Measurements from ENCODE around the gene TMEM106A. TPM values are rescaled to one million over a fixed set of nuclear protein-coding genes. Genes with fewer than 3 reads are reported as not detected.

TMEM106A gene
- total and polyA plus RNA-seq, 9 of the 15 experiments (the other 6 are each of a cell fraction or from before 2014, with no cell fraction given) = 0.03 to 0.29 (median 0.15) TPM

DNA sequence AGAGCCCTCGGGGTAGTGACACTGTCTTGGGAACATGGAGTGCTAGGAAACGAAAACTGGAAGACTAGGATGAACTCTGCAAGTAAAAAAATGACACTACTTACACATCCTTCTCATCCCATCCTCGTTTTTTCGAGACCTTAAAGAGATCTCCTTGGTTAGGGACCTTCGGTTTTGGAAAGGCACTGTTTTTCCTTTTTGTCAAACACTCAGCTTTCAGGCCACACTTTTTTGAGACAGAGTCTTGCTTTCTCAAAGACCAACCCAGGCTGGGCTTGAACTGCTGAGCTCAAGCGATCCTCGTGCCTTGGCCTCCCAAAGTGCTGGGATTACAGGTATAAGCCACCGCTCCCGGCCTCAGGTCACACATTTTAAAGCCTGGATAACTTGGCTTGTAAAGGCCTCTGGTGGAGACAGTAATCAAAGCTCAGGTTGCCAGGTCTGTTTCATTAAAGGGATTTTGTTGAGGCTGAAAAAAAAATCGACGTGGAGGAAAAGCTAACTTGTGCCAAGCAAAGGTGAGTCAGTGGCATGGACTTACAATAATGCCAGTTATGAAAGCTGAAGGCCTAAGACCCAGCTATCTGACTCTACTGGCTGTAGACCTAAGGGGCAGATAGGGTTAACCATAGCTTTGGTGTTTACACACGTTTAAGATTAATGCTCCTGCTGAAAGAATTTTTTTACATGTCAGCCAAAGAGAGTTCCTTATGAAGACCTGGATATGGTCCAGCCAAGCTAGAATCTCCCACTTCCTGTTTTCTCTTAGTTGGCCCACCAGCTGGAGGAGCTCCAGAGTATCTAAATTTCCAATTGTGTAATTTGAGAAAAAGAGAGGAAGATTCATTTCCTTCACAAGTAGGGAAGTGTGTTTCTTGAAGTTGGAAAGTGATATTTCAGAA, 39.8 kb upstream of the TMEM106A start (continued):
- TF ChIP-seq, protein P1, sequence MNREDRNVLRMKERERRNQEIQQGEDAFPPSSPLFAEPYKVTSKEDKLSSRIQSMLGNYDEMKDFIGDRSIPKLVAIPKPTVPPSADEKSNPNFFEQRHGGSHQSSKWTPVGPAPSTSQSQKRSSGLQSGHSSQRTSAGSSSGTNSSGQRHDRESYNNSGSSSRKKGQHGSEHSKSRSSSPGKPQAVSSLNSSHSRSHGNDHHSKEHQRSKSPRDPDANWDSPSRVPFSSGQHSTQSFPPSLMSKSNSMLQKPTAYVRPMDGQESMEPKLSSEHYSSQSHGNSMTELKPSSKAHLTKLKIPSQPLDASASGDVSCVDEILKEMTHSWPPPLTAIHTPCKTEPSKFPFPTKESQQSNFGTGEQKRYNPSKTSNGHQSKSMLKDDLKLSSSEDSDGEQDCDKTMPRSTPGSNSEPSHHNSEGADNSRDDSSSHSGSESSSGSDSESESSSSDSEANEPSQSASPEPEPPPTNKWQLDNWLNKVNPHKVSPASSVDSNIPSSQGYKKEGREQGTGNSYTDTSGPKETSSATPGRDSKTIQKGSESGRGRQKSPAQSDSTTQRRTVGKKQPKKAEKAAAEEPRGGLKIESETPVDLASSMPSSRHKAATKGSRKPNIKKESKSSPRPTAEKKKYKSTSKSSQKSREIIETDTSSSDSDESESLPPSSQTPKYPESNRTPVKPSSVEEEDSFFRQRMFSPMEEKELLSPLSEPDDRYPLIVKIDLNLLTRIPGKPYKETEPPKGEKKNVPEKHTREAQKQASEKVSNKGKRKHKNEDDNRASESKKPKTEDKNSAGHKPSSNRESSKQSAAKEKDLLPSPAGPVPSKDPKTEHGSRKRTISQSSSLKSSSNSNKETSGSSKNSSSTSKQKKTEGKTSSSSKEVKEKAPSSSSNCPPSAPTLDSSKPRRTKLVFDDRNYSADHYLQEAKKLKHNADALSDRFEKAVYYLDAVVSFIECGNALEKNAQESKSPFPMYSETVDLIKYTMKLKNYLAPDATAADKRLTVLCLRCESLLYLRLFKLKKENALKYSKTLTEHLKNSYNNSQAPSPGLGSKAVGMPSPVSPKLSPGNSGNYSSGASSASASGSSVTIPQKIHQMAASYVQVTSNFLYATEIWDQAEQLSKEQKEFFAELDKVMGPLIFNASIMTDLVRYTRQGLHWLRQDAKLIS (CRISPR knock-in tag; IDR thresholded peaks at IDR 0.05) = 0 out of 2 replicates have a peak, but pooled peaks have one; percentile 42
- TF ChIP-seq ZNF717 (CRISPR knock-in tag; IDR thresholded peaks at IDR 0.05) (no peak), ARID1B (IDR thresholded peaks at IDR 0.05) (0 out of 2 replicates have a peak, but pooled peaks have one; percentile 11), RAD21 (CRISPR knock-in tag; conservative IDR thresholded peaks at IDR 0.05 in 1 of 2, IDR thresholded peaks at IDR 0.05 in 1 of 2) (peak; percentile 26 to 42; a peak in 3 of 4 replicates), HDAC2 (IDR thresholded peaks at IDR 0.05) (no peak), FOXK2 (conservative IDR thresholded peaks at IDR 0.05 in 1 of 2, IDR thresholded peaks at IDR 0.05 in 1 of 2; ENCODE audit: low read depth in 2 of 2) (peak; percentile 45 to 60; a peak in 2 of 4 replicates), ARID2 (IDR thresholded peaks at IDR 0.05) (no peak), HDGF (IDR thresholded peaks at IDR 0.05) (no peak), YBX1 (IDR thresholded peaks at IDR 0.05) (no peak), TBL1XR1 (IDR thresholded peaks at IDR 0.05; ENCODE audit: low read length in 2 of 2) (0 out of 4 replicates have a peak, but pooled peaks of 1 of the 2 experiments have one; percentile 51), BHLHE40 (IDR thresholded peaks at IDR 0.05; ENCODE audit: low read length) (peak; percentile 45; the same call in 1 of the 2 replicates), COPS2 (conservative IDR thresholded peaks at IDR 0.05) (no peak), PTBP1 (IDR thresholded peaks at IDR 0.05; ENCODE audit: low read depth, low read length) (no peak), ESRRA (IDR thresholded peaks at IDR 0.05; ENCODE audit: borderline replicate concordance, low read depth) (no peak), NFRKB (IDR thresholded peaks at IDR 0.05; ENCODE audit: low read depth) (no peak)
- TF ChIP-seq, protein P2, sequence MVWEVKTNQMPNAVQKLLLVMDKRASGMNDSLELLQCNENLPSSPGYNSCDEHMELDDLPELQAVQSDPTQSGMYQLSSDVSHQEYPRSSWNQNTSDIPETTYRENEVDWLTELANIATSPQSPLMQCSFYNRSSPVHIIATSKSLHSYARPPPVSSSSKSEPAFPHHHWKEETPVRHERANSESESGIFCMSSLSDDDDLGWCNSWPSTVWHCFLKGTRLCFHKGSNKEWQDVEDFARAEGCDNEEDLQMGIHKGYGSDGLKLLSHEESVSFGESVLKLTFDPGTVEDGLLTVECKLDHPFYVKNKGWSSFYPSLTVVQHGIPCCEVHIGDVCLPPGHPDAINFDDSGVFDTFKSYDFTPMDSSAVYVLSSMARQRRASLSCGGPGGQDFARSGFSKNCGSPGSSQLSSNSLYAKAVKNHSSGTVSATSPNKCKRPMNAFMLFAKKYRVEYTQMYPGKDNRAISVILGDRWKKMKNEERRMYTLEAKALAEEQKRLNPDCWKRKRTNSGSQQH (CRISPR knock-in tag; IDR thresholded peaks at IDR 0.05) = no peak
- TF ChIP-seq, protein P3, sequence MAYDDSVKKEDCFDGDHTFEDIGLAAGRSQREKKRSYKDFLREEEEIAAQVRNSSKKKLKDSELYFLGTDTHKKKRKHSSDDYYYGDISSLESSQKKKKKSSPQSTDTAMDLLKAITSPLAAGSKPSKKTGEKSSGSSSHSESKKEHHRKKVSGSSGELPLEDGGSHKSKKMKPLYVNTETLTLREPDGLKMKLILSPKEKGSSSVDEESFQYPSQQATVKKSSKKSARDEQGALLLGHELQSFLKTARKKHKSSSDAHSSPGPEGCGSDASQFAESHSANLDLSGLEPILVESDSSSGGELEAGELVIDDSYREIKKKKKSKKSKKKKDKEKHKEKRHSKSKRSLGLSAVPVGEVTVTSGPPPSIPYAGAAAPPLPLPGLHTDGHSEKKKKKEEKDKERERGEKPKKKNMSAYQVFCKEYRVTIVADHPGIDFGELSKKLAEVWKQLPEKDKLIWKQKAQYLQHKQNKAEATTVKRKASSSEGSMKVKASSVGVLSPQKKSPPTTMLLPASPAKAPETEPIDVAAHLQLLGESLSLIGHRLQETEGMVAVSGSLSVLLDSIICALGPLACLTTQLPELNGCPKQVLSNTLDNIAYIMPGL (CRISPR knock-in tag; IDR thresholded peaks at IDR 0.05) = no peak

Measured in K562 (cell line).